ENCODE results near the gene LLGL2.

LLGL2 gene

DNA sequence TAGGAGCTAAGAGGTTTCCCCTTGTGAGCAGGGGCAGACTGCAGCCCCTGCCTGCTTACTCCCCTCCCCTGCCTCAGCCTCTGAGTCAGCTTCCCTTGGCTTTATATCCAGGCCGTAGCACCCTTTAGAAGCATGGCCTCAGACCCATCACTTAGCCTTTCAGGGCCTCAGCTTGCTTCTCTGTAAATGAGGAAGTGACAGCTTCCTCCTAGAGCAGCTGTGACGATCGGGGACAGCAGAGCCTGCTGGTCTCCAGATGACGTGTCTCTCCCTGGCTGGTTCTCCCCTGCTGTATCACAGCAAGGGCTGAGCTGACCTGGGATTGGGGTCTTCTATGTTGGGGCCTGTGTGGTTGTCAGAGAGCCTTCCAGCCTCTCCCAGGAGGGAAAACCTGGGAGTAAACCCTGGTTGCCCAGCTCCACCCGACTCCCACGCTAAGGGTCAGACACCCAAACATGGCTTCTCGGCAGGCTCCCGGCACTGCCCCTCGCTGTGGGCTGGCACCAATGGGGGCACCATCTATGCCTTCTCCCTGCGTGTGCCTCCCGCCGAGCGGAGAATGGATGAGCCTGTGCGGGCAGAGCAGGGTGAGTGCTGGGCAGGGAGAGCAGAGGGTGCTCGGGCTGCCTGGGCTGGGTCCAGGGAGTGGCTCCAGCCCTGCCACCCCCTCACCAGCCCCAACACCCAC, 45.8 kb downstream of the LLGL2 start:
- no peaks in the 10 kb centered on the region for H3K27me3 ChIP-seq (replicated peaks in 2 of 5; ENCODE audit: control insufficient read depth in 4 of 5, insufficient read depth in 5 of 5, low read length in 4 of 5)
- peaks cover 0 to 2% (median 0%) of the 10 kb centered on the region in 4 experiments for H3K36me3 ChIP-seq (ENCODE audit: control insufficient read depth in 4 of 4, insufficient read depth in 4 of 4, low read length in 3 of 4)
- peak; percentile 95 to 98 (median 95) for DNase-seq
- H3K27ac ChIP-seq (ENCODE audit: insufficient read depth in 1 of 2, low read depth in 1 of 2, low read length in 2 of 2, poor library complexity in 1 of 2, severe bottlenecking in 2 of 2), result peak overlapping the region; percentile 61 to 91
- no peaks in the 10 kb centered on the region for H3K9me3 ChIP-seq (ENCODE audit: control extremely low read depth in 1 of 5, control insufficient read depth in 4 of 5, insufficient read depth in 2 of 5, low read depth in 1 of 5, low read length in 4 of 5)
- WGBS (ENCODE audit: insufficient coverage), result 59% methylated on average over 12 of the region's 15 CpGs
- ChIA-PET CTCF (interaction anchor here (0.9 to 1.5 kb wide), 9 partner anchors 12 to 301 kb away, joined by 3 to 9 read pairs (median 4); partner anchors contain the start of gene MIF4GD), POLR2A (interaction anchor here (0.6 to 1.5 kb wide), 3 partner anchors 17 to 448 kb away, joined by 3 to 6 read pairs (median 5); no protein-coding TSS in a partner anchor)
- peaks cover 0 to 22% (median 20%) of the 10 kb centered on the region in 4 experiments for H3K4me1 ChIP-seq (ENCODE audit: control extremely low read depth in 1 of 4, control insufficient read depth in 4 of 4, insufficient read depth in 4 of 4, low read length in 3 of 4)
- H3K4me3 ChIP-seq (ENCODE audit: control insufficient read depth in 1 of 7, extremely low read depth in 1 of 7, insufficient read depth in 4 of 7, low read depth in 2 of 7, low read length in 6 of 7), result no peak overlapping the region

DNA sequence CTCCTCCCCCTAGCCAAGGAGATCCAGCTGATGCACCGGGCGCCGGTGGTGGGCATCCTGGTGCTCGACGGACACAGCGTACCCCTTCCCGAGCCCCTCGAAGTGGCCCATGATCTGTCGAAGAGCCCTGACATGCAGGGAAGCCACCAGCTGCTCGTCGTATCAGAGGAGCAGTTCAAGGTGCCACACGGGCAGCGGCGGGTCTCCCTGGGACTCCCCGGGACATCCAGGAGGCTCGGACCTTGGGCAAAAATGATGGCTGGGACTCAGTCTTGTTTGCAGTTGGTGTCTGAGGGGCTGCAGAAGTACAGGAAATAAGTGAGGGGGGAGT, 46.4 kb downstream of the LLGL2 start:
- Histone ChIP-seq H3K27me3 (replicated peaks in 2 of 5; ENCODE audit: control insufficient read depth in 4 of 5, insufficient read depth in 5 of 5, low read length in 4 of 5) (no peaks in the 10 kb centered on the region), H3K9me3 (ENCODE audit: control extremely low read depth in 1 of 5, control insufficient read depth in 4 of 5, insufficient read depth in 2 of 5, low read depth in 1 of 5, low read length in 4 of 5) (no peaks in the 10 kb centered on the region), H3K36me3 (ENCODE audit: control insufficient read depth in 4 of 4, insufficient read depth in 4 of 4, low read length in 3 of 4) (peaks cover 0 to 2% (median 0%) of the 10 kb centered on the region in 4 experiments), H3K4me1 (ENCODE audit: control extremely low read depth in 1 of 4, control insufficient read depth in 4 of 4, insufficient read depth in 4 of 4, low read length in 3 of 4) (peaks cover 0 to 22% (median 20%) of the 10 kb centered on the region in 4 experiments), H3K4me3 (ENCODE audit: control insufficient read depth in 1 of 7, extremely low read depth in 1 of 7, insufficient read depth in 4 of 7, low read depth in 2 of 7, low read length in 6 of 7) (no peak overlapping the region), H3K27ac (ENCODE audit: insufficient read depth in 1 of 2, low read depth in 1 of 2, low read length in 2 of 2, poor library complexity in 1 of 2, severe bottlenecking in 2 of 2) (peak overlapping the region in 1 of 2 experiments; percentile 91)
- POLR2A ChIA-PET, result interaction anchor here (0.7 kb wide), 1 partner anchor 16 kb away, joined by 4 read pairs; no protein-coding TSS in a partner anchor
- no peak for DNase-seq
- CTCF ChIA-PET, result interaction anchor here (0.7 to 1.5 kb wide), 8 partner anchors 12 to 301 kb away, joined by 3 to 9 read pairs (median 4); partner anchors contain the start of gene MIF4GD
- WGBS (ENCODE audit: insufficient coverage), result 94% methylated on average over 13 of the region's 16 CpGs

DNA sequence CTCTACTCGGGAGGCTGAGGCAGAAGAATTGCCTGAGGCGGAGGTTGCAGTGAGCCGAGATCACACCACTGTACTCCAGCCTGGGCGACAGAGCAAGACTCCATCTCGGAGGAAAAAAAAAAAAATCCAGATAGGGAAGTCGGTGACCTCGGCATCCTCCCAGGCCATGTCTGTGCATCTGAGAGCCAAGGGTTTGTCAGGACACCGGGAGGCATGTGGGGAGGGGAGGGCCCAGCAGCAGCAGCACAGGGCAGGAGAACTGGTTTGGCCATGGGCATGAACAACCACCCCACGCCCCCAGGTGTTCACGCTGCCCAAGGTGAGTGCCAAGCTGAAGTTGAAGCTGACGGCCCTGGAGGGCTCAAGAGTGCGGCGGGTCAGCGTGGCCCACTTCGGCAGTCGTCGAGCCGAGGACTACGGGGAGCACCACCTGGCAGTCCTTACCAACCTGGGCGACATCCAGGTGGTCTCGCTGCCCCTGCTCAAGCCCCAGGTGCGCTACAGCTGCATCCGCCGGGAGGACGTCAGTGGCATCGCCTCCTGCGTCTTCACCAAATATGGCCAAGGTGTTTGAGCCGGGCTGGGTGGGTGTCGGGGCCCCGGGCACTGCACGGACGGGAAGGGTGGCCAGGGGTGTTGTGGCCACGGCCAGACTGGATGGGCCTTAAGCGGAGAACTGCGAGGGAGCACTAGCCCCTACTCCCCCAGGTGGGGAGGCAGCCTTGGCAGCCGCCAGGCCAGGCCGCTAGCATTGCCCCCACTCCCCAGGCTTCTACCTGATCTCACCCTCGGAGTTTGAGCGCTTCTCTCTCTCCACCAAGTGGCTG, 47.4 kb downstream of the LLGL2 start:
- peaks cover 0 to 2% (median 0%) of the 10 kb centered on the region in 4 experiments for H3K36me3 ChIP-seq (ENCODE audit: control insufficient read depth in 4 of 4, insufficient read depth in 4 of 4, low read length in 3 of 4)
- no peak for DNase-seq
- ChIA-PET CTCF (interaction anchor here (0.6 to 1.1 kb wide), 3 partner anchors 46 to 52 kb away, joined by 3 read pairs; no protein-coding TSS in a partner anchor), POLR2A (interaction anchor here (0.6 kb wide), 1 partner anchor 23 kb away, joined by 3 read pairs; no protein-coding TSS in a partner anchor)
- 97% methylated on average over 35 of the region's 39 CpGs for WGBS (ENCODE audit: insufficient coverage)
- H3K27ac ChIP-seq (ENCODE audit: insufficient read depth in 1 of 2, low read depth in 1 of 2, low read length in 2 of 2, poor library complexity in 1 of 2, severe bottlenecking in 2 of 2), result no peak overlapping the region
- peaks cover 0 to 22% (median 20%) of the 10 kb centered on the region in 4 experiments for H3K4me1 ChIP-seq (ENCODE audit: control extremely low read depth in 1 of 4, control insufficient read depth in 4 of 4, insufficient read depth in 4 of 4, low read length in 3 of 4)
- no peaks in the 10 kb centered on the region for H3K9me3 ChIP-seq (ENCODE audit: control extremely low read depth in 1 of 5, control insufficient read depth in 4 of 5, insufficient read depth in 2 of 5, low read depth in 1 of 5, low read length in 4 of 5)
- H3K4me3 ChIP-seq (ENCODE audit: control insufficient read depth in 1 of 7, extremely low read depth in 1 of 7, insufficient read depth in 4 of 7, low read depth in 2 of 7, low read length in 6 of 7), result no peak overlapping the region
- no peaks in the 10 kb centered on the region for H3K27me3 ChIP-seq (replicated peaks in 2 of 5; ENCODE audit: control insufficient read depth in 4 of 5, insufficient read depth in 5 of 5, low read length in 4 of 5)

DNA sequence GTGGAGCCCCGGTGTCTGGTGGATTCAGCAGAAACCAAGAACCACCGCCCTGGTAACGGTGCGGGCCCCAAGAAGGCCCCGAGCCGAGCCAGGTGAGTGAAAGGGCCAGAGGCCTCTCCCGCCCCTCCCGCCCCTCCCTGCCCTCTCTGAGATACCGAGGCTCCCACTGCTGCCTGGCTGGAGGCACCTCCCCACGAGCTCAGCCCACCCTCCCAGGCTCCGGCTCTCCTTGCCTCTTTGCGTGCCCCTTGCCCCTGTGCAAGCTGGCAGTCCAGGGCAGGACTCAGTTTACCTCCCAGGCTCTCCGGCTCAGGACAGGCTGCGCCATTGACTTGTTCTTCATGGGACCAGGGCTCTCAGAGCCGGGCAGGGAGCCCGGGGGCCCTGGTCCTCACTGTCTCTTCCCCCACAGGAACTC, 48.1 kb downstream of the LLGL2 start:
- Histone ChIP-seq H3K4me1 (ENCODE audit: control extremely low read depth in 1 of 4, control insufficient read depth in 4 of 4, insufficient read depth in 4 of 4, low read length in 3 of 4) (peaks cover 0 to 22% (median 20%) of the 10 kb centered on the region in 4 experiments), H3K9me3 (ENCODE audit: control extremely low read depth in 1 of 5, control insufficient read depth in 4 of 5, insufficient read depth in 2 of 5, low read depth in 1 of 5, low read length in 4 of 5) (no peaks in the 10 kb centered on the region), H3K27ac (ENCODE audit: insufficient read depth in 1 of 2, low read depth in 1 of 2, low read length in 2 of 2, poor library complexity in 1 of 2, severe bottlenecking in 2 of 2) (no peak overlapping the region), H3K27me3 (replicated peaks in 2 of 5; ENCODE audit: control insufficient read depth in 4 of 5, insufficient read depth in 5 of 5, low read length in 4 of 5) (no peaks in the 10 kb centered on the region), H3K36me3 (ENCODE audit: control insufficient read depth in 4 of 4, insufficient read depth in 4 of 4, low read length in 3 of 4) (peaks cover 0 to 2% (median 0%) of the 10 kb centered on the region in 4 experiments), H3K4me3 (ENCODE audit: control insufficient read depth in 1 of 7, extremely low read depth in 1 of 7, insufficient read depth in 4 of 7, low read depth in 2 of 7, low read length in 6 of 7) (no peak overlapping the region)
- WGBS (ENCODE audit: insufficient coverage), result 91% methylated on average over 15 of the region's 16 CpGs
- POLR2A ChIA-PET, result no interaction called here
- DNase-seq, result no peak
- CTCF ChIA-PET, result no interaction called here

DNA sequence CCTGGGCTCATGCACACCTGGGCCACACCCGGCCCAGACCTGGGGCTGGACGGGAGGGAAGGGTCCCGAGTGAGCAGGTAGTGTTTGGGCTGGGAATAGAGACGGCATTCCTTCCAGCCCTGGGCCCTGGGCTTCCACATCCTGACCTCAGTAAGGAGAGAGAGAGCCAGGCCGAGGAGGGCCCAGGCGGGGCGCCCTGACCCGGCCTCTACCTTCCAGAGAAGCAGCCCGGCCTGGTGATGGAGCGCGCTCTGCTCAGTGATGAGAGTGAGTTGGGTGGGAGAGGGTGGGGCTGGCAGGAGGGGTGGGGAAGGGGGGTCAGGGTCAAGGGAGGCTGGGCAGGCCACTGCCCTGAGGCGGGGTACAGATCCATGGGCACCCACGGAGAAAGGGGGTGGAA, 48.5 kb downstream of the LLGL2 start:
- Histone ChIP-seq H3K27me3 (replicated peaks in 2 of 5; ENCODE audit: control insufficient read depth in 4 of 5, insufficient read depth in 5 of 5, low read length in 4 of 5) (no peaks in the 10 kb centered on the region), H3K9me3 (ENCODE audit: control extremely low read depth in 1 of 5, control insufficient read depth in 4 of 5, insufficient read depth in 2 of 5, low read depth in 1 of 5, low read length in 4 of 5) (no peaks in the 10 kb centered on the region), H3K4me1 (ENCODE audit: control extremely low read depth in 1 of 4, control insufficient read depth in 4 of 4, insufficient read depth in 4 of 4, low read length in 3 of 4) (peaks cover 0 to 22% (median 20%) of the 10 kb centered on the region in 4 experiments), H3K4me3 (ENCODE audit: control insufficient read depth in 1 of 7, extremely low read depth in 1 of 7, insufficient read depth in 4 of 7, low read depth in 2 of 7, low read length in 6 of 7) (no peak overlapping the region), H3K36me3 (ENCODE audit: control insufficient read depth in 4 of 4, insufficient read depth in 4 of 4, low read length in 3 of 4) (peaks cover 0 to 2% (median 0%) of the 10 kb centered on the region in 4 experiments), H3K27ac (ENCODE audit: insufficient read depth in 1 of 2, low read depth in 1 of 2, low read length in 2 of 2, poor library complexity in 1 of 2, severe bottlenecking in 2 of 2) (no peak overlapping the region)
- no peak for DNase-seq
- ChIA-PET POLR2A (no interaction called here), CTCF (no interaction called here)
- 100% methylated on average over 5 of the region's 13 CpGs for WGBS (ENCODE audit: insufficient coverage)

DNA sequence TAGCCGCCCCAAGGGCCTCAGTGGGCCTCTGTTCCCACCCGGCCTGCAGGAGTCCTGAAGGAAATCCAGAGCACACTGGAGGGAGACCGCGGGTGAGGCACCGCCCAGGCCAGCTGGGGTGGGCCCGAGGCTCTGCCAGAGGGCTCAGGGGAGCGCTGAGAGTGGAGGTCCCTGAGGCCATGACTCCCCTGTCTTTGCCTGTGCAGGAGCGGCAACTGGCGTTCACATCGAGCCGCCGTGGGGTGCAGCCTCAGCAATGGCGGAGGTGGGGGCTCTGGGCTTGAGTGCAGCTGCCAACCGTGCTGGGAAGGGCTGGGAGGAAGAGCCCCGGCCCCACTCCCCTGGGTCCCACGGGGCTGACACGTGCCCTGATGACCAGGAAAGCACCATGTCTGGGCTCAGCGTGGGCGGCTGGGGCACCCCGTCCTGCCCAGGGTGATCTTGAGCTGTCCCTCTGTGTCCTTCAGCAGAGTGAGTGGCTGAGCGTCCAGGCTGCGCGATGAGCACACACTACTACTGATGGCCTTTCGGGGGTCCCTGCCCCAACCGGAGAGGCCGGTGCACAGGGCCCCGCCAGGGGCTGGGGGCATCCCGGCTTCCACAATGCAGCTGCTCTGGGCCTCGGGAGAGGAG, 49.0 kb downstream of the LLGL2 start:
- 98% methylated on average over 27 of the region's 29 CpGs for WGBS (ENCODE audit: insufficient coverage)
- H3K4me1 ChIP-seq (ENCODE audit: control extremely low read depth in 1 of 4, control insufficient read depth in 4 of 4, insufficient read depth in 4 of 4, low read length in 3 of 4), result peaks cover 0 to 22% (median 20%) of the 10 kb centered on the region in 4 experiments
- H3K4me3 ChIP-seq (ENCODE audit: control insufficient read depth in 1 of 7, extremely low read depth in 1 of 7, insufficient read depth in 4 of 7, low read depth in 2 of 7, low read length in 6 of 7), result no peak overlapping the region
- H3K9me3 ChIP-seq (ENCODE audit: control extremely low read depth in 1 of 5, control insufficient read depth in 4 of 5, insufficient read depth in 2 of 5, low read depth in 1 of 5, low read length in 4 of 5), result no peaks in the 10 kb centered on the region
- no peak overlapping the region for H3K27ac ChIP-seq (ENCODE audit: insufficient read depth in 1 of 2, low read depth in 1 of 2, low read length in 2 of 2, poor library complexity in 1 of 2, severe bottlenecking in 2 of 2)
- CTCF ChIA-PET, result no interaction called here
- peaks cover 0 to 2% (median 0%) of the 10 kb centered on the region in 4 experiments for H3K36me3 ChIP-seq (ENCODE audit: control insufficient read depth in 4 of 4, insufficient read depth in 4 of 4, low read length in 3 of 4)
- POLR2A ChIA-PET, result no interaction called here
- H3K27me3 ChIP-seq (replicated peaks in 2 of 5; ENCODE audit: control insufficient read depth in 4 of 5, insufficient read depth in 5 of 5, low read length in 4 of 5), result no peaks in the 10 kb centered on the region
- DNase-seq, result no peak

All from common myeloid progenitor, CD34-positive (primary cell).